Activated naive CD8-positive, alpha-beta T cell treated with anti-CD3 and anti-CD28 coated beads, Interleukin-2, amount 10 ng/mL, durations not matched to agents 7 days and 5 days (primary cell): ENCODE measurements around the gene METTL9. TPM values are rescaled to one million over a fixed set of nuclear protein-coding genes. Genes with fewer than 3 reads are reported as not detected.
"Not testable (repeated sequence)": the region's sequence is repeated elsewhere in the genome, so short reads cannot be mapped to it uniquely, and the experiment has no call there.

Experiments
- ATAC-seq: fragments of 150-1000 bp; cut with Tn5 transposase; one replicate; pipeline ENCODE4 v1.10.0; 2021; ENCODE audit warnings: low read depth, moderate library complexity
- POLR2A ChIA-PET: fragments of 350-600 bp; sonication (Branson Sonifier 250); formaldehyde crosslinking; loops from one replicate; lab custom pipeline; 2021; ENCODE audit warnings: antibody characterized with exemption; lab: Charles Lee
- DNase-seq: peaks from one replicate; pipeline ENCODE4 v3.0.0; 2021
- H3K27ac Mint-ChIP-seq: one replicate; pipeline ENCODE4 v1.8.0; 2022; ENCODE audit warnings: mild to moderate bottlenecking, mixed read lengths
- H3K27me3 Mint-ChIP-seq: one replicate; pipeline ENCODE4 v1.8.0; 2022; ENCODE audit warnings: mild to moderate bottlenecking, moderate library complexity, mixed read lengths
- H3K36me3 Mint-ChIP-seq: one replicate; pipeline ENCODE4 v1.8.0; 2021; ENCODE audit warnings: mild to moderate bottlenecking, mixed read lengths
- H3K4me1 Mint-ChIP-seq: one replicate; pipeline ENCODE4 v1.8.0; 2021; ENCODE audit warnings: mixed read lengths
- H3K4me3 Mint-ChIP-seq: one replicate; pipeline ENCODE4 v1.8.0; 2022; ENCODE audit warnings: mild to moderate bottlenecking, moderate library complexity, mixed read lengths
- H3K9me3 Mint-ChIP-seq: one replicate; pipeline ENCODE4 v1.8.0; 2021; ENCODE audit warnings: mixed read lengths
- total RNA-seq, 2 experiments: library from RNA; stranded (reverse); gene quantifications; one replicate each; pipeline ENCODE4 v1.2.3, GENCODE V29; 2021

METTL9 gene
- total RNA-seq, 2 experiments from 2014 or later = 95.2 to 95.9 TPM

DNA sequence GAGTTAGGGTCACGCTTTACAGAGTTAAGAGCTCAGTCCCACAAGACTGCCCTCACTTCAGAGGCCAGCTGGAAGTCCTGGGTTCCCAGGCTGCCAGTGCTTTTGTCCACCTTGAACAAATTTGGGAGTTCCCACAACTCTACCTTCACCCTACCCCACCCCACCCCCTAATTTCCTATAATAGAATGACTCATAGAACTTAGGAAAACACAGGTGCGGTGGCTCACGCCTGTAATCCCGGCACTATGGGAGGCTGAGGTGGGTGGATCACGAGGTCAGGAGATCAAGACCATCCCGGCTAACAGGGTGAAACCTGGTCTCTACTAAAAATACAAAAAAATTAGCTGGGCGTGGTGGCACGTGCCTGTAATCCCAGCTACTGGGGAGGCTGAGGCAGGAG is 6.5 kb downstream of the METTL9 start:
- not testable (repeated sequence) for ATAC-seq, H3K27ac Mint-ChIP-seq, DNase-seq, H3K27me3 Mint-ChIP-seq, H3K36me3 Mint-ChIP-seq, H3K9me3 Mint-ChIP-seq, H3K4me3 Mint-ChIP-seq
- H3K4me1 Mint-ChIP-seq = peaks cover 72% of the 10 kb centered on the region
- POLR2A ChIA-PET = interaction anchor here (1.4 kb wide), 1 partner anchor 21 kb away, joined by 3 read pairs; no protein-coding TSS in a partner anchor

GRCh38 chr16:21608639-21609328 is 9.4 kb downstream of the METTL9 start:
- POLR2A ChIA-PET = interaction anchor here (1.8 to 2.0 kb wide), 3 partner anchors 8 to 12 kb away, joined by 5 to 8 read pairs (median 6); partner anchors contain the start of gene METTL9
- Mint-ChIP-seq H3K27ac (peak overlapping the region; percentile 40), H3K4me1 (peaks cover 71% of the 10 kb centered on the region), H3K9me3 (no peaks in the 10 kb centered on the region), H3K27me3 (peaks cover 2% of the 10 kb centered on the region), H3K36me3 (peaks cover 12% of the 10 kb centered on the region), H3K4me3 (peak overlapping the region; percentile 42)
- DNase-seq = no peak
- ATAC-seq = peak; percentile 74

DNA sequence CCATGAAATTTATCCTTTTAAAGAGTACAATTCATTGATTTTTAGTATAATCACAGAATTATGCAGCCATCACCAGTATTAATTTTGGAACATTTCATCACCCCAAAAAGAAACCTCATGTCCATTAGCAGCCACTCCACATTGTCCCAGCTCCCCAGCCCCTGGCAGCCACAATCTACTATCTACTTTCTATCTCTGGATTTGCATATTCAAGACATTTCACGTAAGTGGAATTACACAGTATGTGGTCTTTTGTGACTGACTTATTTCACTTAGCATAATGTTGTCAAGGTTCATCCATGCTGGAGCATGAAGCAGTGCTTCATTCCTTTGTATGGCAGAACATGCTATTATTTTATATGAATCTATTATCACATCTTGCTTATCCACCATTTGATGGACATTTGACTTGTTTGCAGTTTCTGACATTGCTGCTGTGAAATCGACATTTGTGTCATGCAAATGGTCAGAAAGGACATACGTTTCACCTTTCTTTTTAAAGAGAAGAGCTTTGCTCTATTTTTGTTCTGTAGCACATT is 10.7 kb downstream of the METTL9 start:
- Mint-ChIP-seq H3K4me1 (peaks cover 70% of the 10 kb centered on the region), H3K9me3 (no peaks in the 10 kb centered on the region), H3K36me3 (peaks cover 21% of the 10 kb centered on the region), H3K27ac (no peak overlapping the region), H3K27me3 (peaks cover 2% of the 10 kb centered on the region), H3K4me3 (no peak overlapping the region)
- no peak for DNase-seq
- POLR2A ChIA-PET = interaction anchor here (2.0 kb wide), 1 partner anchor 9 kb away, joined by 6 read pairs; no protein-coding TSS in a partner anchor
- ATAC-seq = no peak

- Mint-ChIP-seq H3K4me3 (no peak overlapping the region), H3K27me3 (peaks cover 2% of the 10 kb centered on the region), H3K36me3 (peaks cover 21% of the 10 kb centered on the region), H3K9me3 (no peaks in the 10 kb centered on the region), H3K4me1 (peaks cover 72% of the 10 kb centered on the region), H3K27ac (no peak overlapping the region)
- no peak for ATAC-seq
- no peak for DNase-seq
- POLR2A ChIA-PET = interaction anchor here (1.3 to 2.0 kb wide), 3 partner anchors 10 to 12 kb away, joined by 3 to 6 read pairs (median 4); no protein-coding TSS in a partner anchor
These were observed 11.4 kb downstream of the METTL9 start for GRCh38 chr16:21610766-21611165.

- Mint-ChIP-seq H3K27ac (no peak overlapping the region), H3K4me1 (peaks cover 76% of the 10 kb centered on the region), H3K9me3 (no peaks in the 10 kb centered on the region), H3K27me3 (peaks cover 2% of the 10 kb centered on the region), H3K36me3 (peaks cover 21% of the 10 kb centered on the region), H3K4me3 (peak overlapping the region; percentile 15)
- DNase-seq (no peak), ATAC-seq (no peak)
- POLR2A ChIA-PET = interaction anchor here (0.5 to 1.7 kb wide), 4 partner anchors 9 to 13 kb away, joined by 3 to 4 read pairs (median 4); no protein-coding TSS in a partner anchor
These were observed 11.8 kb downstream of the METTL9 start for GRCh38 chr16:21611198-21611555.

GRCh38 chr16:21611556-21612384 is 12.4 kb downstream of the METTL9 start:
- Mint-ChIP-seq H3K27me3 (peaks cover 2% of the 10 kb centered on the region), H3K36me3 (peaks cover 21% of the 10 kb centered on the region), H3K4me3 (peak overlapping the region; percentile 15), H3K27ac (peak overlapping the region; percentile 39), H3K4me1 (peaks cover 80% of the 10 kb centered on the region), H3K9me3 (no peaks in the 10 kb centered on the region)
- DNase-seq (no peak), ATAC-seq (peak; percentile 42)
- POLR2A ChIA-PET = interaction anchor here (0.5 to 1.7 kb wide), 4 partner anchors 10 to 13 kb away, joined by 3 to 4 read pairs (median 4); no protein-coding TSS in a partner anchor

GRCh38 chr16:21613361-21613760 is 14.0 kb downstream of the METTL9 start:
- peaks cover 70% of the 10 kb centered on the region for H3K4me1 Mint-ChIP-seq
- no peak for DNase-seq
- POLR2A ChIA-PET = interaction anchor here (0.6 to 0.7 kb wide), 2 partner anchors 15 to 47 kb away, joined by 3 to 6 read pairs; no protein-coding TSS in a partner anchor
- H3K4me3 Mint-ChIP-seq = no peak overlapping the region
- no peak for ATAC-seq
- H3K27me3 Mint-ChIP-seq = peaks cover 2% of the 10 kb centered on the region
- H3K9me3 Mint-ChIP-seq = no peaks in the 10 kb centered on the region
- H3K36me3 Mint-ChIP-seq = peaks cover 28% of the 10 kb centered on the region
- H3K27ac Mint-ChIP-seq = no peak overlapping the region

DNA sequence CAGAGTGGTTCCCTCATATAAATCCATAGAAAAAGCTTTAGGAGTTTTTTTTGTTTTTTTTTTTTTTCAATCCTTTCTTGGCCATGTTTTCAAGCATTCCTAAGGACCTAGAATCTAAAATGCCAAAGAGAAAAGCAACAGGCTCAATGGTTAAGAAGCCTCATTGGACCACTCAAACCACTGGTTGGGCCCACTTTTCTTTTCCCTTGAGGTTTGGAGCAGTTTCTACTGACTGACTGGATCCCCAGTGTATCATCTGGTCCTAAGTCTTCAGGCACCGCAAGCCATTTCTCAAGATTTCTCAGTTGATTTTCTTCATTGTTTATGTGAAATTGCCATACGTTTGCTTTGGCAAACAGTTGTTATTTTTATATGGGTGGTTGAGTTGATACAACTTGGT is 14.4 kb downstream of the METTL9 start:
- POLR2A ChIA-PET = interaction anchor here (0.6 to 0.7 kb wide), 2 partner anchors 15 to 47 kb away, joined by 3 to 6 read pairs; no protein-coding TSS in a partner anchor
- Mint-ChIP-seq H3K4me1 (peaks cover 67% of the 10 kb centered on the region), H3K4me3 (no peak overlapping the region), H3K9me3 (no peaks in the 10 kb centered on the region), H3K27ac (no peak overlapping the region), H3K27me3 (peaks cover 2% of the 10 kb centered on the region), H3K36me3 (peaks cover 29% of the 10 kb centered on the region)
- DNase-seq (no peak), ATAC-seq (no peak)

- no peak for ATAC-seq
- POLR2A ChIA-PET = no interaction called here
- H3K36me3 Mint-ChIP-seq = peaks cover 36% of the 10 kb centered on the region
- no peak for DNase-seq
- H3K4me1 Mint-ChIP-seq = peaks cover 65% of the 10 kb centered on the region
- H3K27ac Mint-ChIP-seq = no peak overlapping the region
- H3K4me3 Mint-ChIP-seq = no peak overlapping the region
- no peaks in the 10 kb centered on the region for H3K9me3 Mint-ChIP-seq
- peaks cover 2% of the 10 kb centered on the region for H3K27me3 Mint-ChIP-seq
These were observed 15.5 kb downstream of the METTL9 start for GRCh38 chr16:21614896-21615295.

- Mint-ChIP-seq H3K27me3 (no peaks in the 10 kb centered on the region), H3K4me3 (no peak overlapping the region), H3K27ac (no peak overlapping the region), H3K4me1 (peaks cover 48% of the 10 kb centered on the region), H3K9me3 (no peaks in the 10 kb centered on the region), H3K36me3 (peaks cover 37% of the 10 kb centered on the region)
- POLR2A ChIA-PET = no interaction called here
- DNase-seq = no peak
- ATAC-seq = no peak
These were observed 18.2 kb downstream of the METTL9 start for GRCh38 chr16:21617607-21618006.

GRCh38 chr16:21618281-21618680 is 18.9 kb downstream of the METTL9 start:
- DNase-seq = no peak
- POLR2A ChIA-PET = no interaction called here
- Mint-ChIP-seq H3K27ac (no peak overlapping the region), H3K9me3 (no peaks in the 10 kb centered on the region), H3K4me3 (no peak overlapping the region), H3K4me1 (peaks cover 46% of the 10 kb centered on the region), H3K36me3 (peaks cover 34% of the 10 kb centered on the region), H3K27me3 (no peaks in the 10 kb centered on the region)
- ATAC-seq = no peak

GRCh38 chr16:21619765-21620425 is 20.5 kb downstream of the METTL9 start:
- peaks cover 48% of the 10 kb centered on the region for H3K4me1 Mint-ChIP-seq
- H3K36me3 Mint-ChIP-seq = peaks cover 37% of the 10 kb centered on the region
- DNase-seq (no peak), ATAC-seq (no peak)
- H3K9me3 Mint-ChIP-seq = no peaks in the 10 kb centered on the region
- POLR2A ChIA-PET = interaction anchor here (1.6 kb wide), 1 partner anchor 11 kb away, joined by 5 read pairs; no protein-coding TSS in a partner anchor
- H3K27me3 Mint-ChIP-seq = no peaks in the 10 kb centered on the region
- no peak overlapping the region for H3K4me3 Mint-ChIP-seq
- H3K27ac Mint-ChIP-seq = no peak overlapping the region
